HAP-1 (cell line): ENCODE results near the gene SLC26A1.

ENCODE experiments used
- DNase-seq, 2 experiments: peaks; one replicate each; pipeline ENCODE4 v3.0.0-alpha.2; 2016 to 2020; ENCODE audit warnings: low spot score in 2 of 2
- H3K27me3 ChIP-seq: fragments of 250-450 bp; sonication (Bioruptor Pico); 2 replicates; pipeline ENCODE4 v1.5.1; 2020; ENCODE audit warnings: low read depth, mild to moderate bottlenecking, moderate library complexity
- H3K36me3 ChIP-seq: fragments of 250-450 bp; sonication (Bioruptor Pico); replicated peaks from 2 replicates; pipeline ENCODE4 v1.5.1; 2020; ENCODE audit warnings: mild to moderate bottlenecking
- H3K4me1 ChIP-seq: fragments of 250-450 bp; sonication (Bioruptor Pico); 2 replicates; pipeline ENCODE4 v1.5.1; 2020; ENCODE audit warnings: mild to moderate bottlenecking
- H3K4me3 ChIP-seq: fragments of 250-450 bp; sonication (Bioruptor Pico); 2 replicates; pipeline ENCODE4 v1.5.1; 2020; ENCODE audit warnings: mild to moderate bottlenecking, moderate library complexity
- H3K9me3 ChIP-seq: fragments of 250-450 bp; sonication (Bioruptor Pico); 2 replicates; pipeline ENCODE4 v1.5.1; 2020; ENCODE audit warnings: mild to moderate bottlenecking, moderate library complexity
- in situ Hi-C: fragments of 300-500 bp; cut with MboI; formaldehyde crosslinking; loops from 3 replicates; pipeline ENCODE4 v1.14.3; 2020; ENCODE audit warnings: low sequenced_read_pairs, inconsistent platforms, mixed read lengths

SLC26A1 gene

DNA sequence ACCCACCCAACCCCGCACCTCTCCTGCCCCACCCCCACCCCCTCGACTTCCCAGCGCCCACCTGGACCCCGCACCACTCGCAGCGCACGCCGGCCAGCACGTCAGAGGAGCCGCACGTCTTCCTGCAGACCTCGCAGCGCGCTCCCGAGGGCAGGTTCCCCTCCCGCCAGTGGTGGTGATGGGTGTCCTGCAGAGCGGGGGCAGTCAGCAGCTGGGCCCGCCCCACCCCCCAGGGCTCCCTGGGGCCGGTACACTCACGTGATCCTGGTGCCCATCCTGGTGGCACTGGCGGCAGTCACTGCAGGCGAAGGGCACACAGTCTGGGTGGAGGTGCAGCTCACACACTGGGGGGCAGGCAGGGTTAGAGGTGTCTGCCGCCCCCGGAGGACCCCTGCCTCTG is 25.0 kb downstream of the SLC26A1 start:
- Histone ChIP-seq H3K9me3 (no peaks in the 10 kb centered on the region), H3K27me3 (no peaks in the 10 kb centered on the region), H3K4me1 (peaks cover 2% of the 10 kb centered on the region; the same call in 1 of the 2 replicates), H3K36me3 (no peaks in the 10 kb centered on the region), H3K4me3 (no peak overlapping the region)
- in situ Hi-C loops = no loop called here
- no peak for DNase-seq

GRCh38 chr4:967113-968104 is 25.8 kb downstream of the SLC26A1 start:
- no peaks in the 10 kb centered on the region for H3K27me3 ChIP-seq
- no peak for DNase-seq
- H3K9me3 ChIP-seq = no peaks in the 10 kb centered on the region
- H3K4me1 ChIP-seq = peaks cover 2% of the 10 kb centered on the region; the same call in 1 of the 2 replicates
- in situ Hi-C loops = no loop called here
- no peaks in the 10 kb centered on the region for H3K36me3 ChIP-seq
- H3K4me3 ChIP-seq = no peak overlapping the region

GRCh38 chr4:966266-967112 is 26.7 kb downstream of the SLC26A1 start:
- H3K27me3 ChIP-seq = no peaks in the 10 kb centered on the region
- DNase-seq = no peak
- no peaks in the 10 kb centered on the region for H3K4me1 ChIP-seq
- in situ Hi-C loops = no loop called here
- peaks cover 3% of the 10 kb centered on the region; the same call in 1 of the 2 replicates for H3K36me3 ChIP-seq
- no peak overlapping the region for H3K4me3 ChIP-seq
- no peaks in the 10 kb centered on the region for H3K9me3 ChIP-seq

GRCh38 chr4:965766-966134 is 27.5 kb downstream of the SLC26A1 start:
- Histone ChIP-seq H3K36me3 (peaks cover 3% of the 10 kb centered on the region; the same call in 1 of the 2 replicates), H3K4me1 (no peaks in the 10 kb centered on the region), H3K4me3 (no peak overlapping the region), H3K27me3 (no peaks in the 10 kb centered on the region), H3K9me3 (no peaks in the 10 kb centered on the region)
- DNase-seq = no peak
- in situ Hi-C loops = no loop called here

DNA sequence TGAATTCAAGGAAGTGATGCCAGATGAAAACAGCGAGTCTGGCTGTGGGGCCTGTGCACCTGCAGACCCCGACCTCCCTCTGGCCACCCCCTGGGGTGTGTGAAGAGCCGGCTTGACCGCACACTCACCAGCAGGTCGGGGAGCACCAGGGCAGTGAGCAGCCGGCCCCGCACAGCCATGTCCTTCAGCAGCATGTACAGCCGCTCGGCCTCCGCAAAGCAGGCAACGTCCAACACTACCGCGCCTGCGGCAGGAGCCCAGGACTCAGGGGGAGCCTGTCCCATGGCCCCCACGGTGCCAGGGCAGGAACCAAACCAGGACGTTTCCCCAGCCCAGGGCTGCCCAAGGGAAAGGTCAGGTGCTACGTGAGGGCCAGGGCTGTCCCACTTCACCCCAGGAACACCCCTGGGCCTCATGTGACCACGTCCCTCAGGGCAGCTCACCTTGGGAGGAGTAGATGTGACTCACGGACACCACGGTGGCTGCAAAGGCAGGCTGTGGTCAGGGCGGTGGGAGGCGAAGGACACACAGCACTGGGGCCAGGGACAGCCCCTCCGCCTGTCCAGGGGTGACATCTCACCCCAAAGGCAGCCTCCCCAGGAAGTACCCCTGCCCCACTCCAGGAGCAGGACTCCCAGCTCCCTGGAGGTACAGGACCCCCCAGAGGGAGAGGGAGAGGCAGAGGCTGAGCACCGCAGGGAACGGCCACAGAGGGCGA is 28.0 kb downstream of the SLC26A1 start:
- no peaks in the 10 kb centered on the region for H3K4me1 ChIP-seq
- peaks cover 3% of the 10 kb centered on the region; the same call in 1 of the 2 replicates for H3K36me3 ChIP-seq
- no peak overlapping the region for H3K4me3 ChIP-seq
- no peaks in the 10 kb centered on the region for H3K27me3 ChIP-seq
- no peaks in the 10 kb centered on the region for H3K9me3 ChIP-seq
- DNase-seq = no peak
- in situ Hi-C loops = no loop called here

GRCh38 chr4:964346-965025 is 28.7 kb downstream of the SLC26A1 start:
- Histone ChIP-seq H3K4me1 (no peaks in the 10 kb centered on the region), H3K36me3 (peaks cover 3% of the 10 kb centered on the region; the same call in 1 of the 2 replicates), H3K4me3 (no peak overlapping the region), H3K9me3 (no peaks in the 10 kb centered on the region), H3K27me3 (no peaks in the 10 kb centered on the region)
- DNase-seq = no peak
- in situ Hi-C loops = no loop called here

- Histone ChIP-seq H3K4me1 (no peaks in the 10 kb centered on the region), H3K27me3 (no peaks in the 10 kb centered on the region), H3K9me3 (no peaks in the 10 kb centered on the region), H3K36me3 (peaks cover 3% of the 10 kb centered on the region; the same call in 1 of the 2 replicates), H3K4me3 (no peak overlapping the region)
- in situ Hi-C loops = no loop called here
- DNase-seq = no peak
These were observed 29.7 kb downstream of the SLC26A1 start for GRCh38 chr4:963276-964225.

- Histone ChIP-seq H3K27me3 (no peaks in the 10 kb centered on the region), H3K36me3 (peaks cover 3% of the 10 kb centered on the region; the same call in 1 of the 2 replicates), H3K4me3 (no peak overlapping the region), H3K4me1 (no peaks in the 10 kb centered on the region), H3K9me3 (no peaks in the 10 kb centered on the region)
- no peak for DNase-seq
- in situ Hi-C loops = no loop called here
These were observed 30.7 kb downstream of the SLC26A1 start for GRCh38 chr4:962231-963208.

GRCh38 chr4:961351-962230 is 31.6 kb downstream of the SLC26A1 start:
- DNase-seq = no peak
- in situ Hi-C loops = no loop called here
- Histone ChIP-seq H3K36me3 (peaks cover 3% of the 10 kb centered on the region; the same call in 1 of the 2 replicates), H3K4me3 (no peak overlapping the region), H3K9me3 (no peaks in the 10 kb centered on the region), H3K27me3 (no peaks in the 10 kb centered on the region), H3K4me1 (no peaks in the 10 kb centered on the region)

DNA sequence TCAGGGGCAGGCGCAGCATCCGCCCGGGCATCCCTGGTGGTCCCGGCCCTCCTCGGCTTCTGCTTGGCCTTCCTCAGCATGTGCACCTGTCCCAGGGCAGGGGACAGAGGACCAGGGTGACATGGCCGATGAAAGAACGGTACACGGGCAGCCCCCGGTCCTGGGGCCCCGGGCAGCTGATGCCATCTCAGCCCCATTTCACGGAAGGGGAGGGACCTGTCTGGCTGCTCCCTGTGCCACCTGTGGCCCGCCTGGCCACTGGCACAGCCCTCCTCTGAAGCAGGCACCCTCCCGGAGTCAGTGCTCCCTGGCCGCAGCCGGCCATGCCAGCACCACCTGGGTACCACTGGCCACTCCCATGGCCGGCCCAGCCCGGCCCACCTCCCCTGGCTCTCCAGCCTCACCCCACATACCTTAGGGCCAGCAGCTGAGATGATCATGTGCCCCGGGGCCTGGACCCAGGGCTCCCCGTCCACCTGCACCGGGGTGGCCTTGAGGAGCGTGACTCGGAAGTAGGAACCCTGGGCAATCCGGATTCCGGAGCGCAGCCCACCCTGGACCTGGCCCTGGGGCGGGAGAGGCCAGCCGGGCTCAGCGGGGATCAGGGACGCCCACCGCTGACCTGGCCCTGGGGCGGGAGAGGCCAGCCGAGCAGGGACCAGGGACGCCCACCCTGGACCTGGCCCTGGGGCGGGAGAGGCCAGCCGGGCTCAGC is 32.4 kb downstream of the SLC26A1 start:
- H3K4me3 ChIP-seq = no peak overlapping the region
- in situ Hi-C loops = no loop called here
- H3K27me3 ChIP-seq = no peaks in the 10 kb centered on the region
- H3K4me1 ChIP-seq = no peaks in the 10 kb centered on the region
- peaks cover 3% of the 10 kb centered on the region; the same call in 1 of the 2 replicates for H3K36me3 ChIP-seq
- H3K9me3 ChIP-seq = no peaks in the 10 kb centered on the region
- DNase-seq = no peak
